Measurements from ENCODE around the gene HSDL2.

DNA sequence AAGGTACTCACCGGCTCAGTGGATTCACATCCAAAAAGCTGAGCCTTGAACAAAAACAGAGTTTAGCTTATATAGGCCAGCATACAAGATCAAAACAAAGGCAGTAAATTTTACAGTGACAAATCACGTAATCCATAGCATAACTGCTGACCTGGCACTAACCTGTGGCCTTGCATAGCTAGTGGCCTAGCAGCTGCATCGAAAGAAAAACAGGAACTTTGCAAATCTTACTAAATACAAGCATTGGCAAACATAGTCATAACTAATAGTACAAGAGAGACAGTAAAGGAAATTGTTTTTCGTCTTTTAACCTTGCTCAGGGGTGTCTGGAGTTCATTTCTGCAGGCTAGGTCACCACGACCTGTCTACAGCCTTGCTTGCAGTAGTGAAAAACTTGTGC, 4.8 kb downstream of the HSDL2 start:
- TF ChIP-seq POLR2A (IDR thresholded peaks at IDR 0.05; ENCODE audit: low read length), result no peak
- no peak for TF ChIP-seq GATA1 (IDR thresholded peaks at IDR 0.05; ENCODE audit: low read depth, low read length)
